Measurements from ENCODE around the gene KRT27. TPM values are rescaled to one million over a fixed set of nuclear protein-coding genes. Genes with fewer than 3 reads are reported as not detected.

Gene KRT27
- total RNA-seq, 1 experiment from 2014 or later = not detected

GRCh38 chr17:40799859-40800258 is 17.5 kb upstream of the KRT27 start, which contains the start of gene KRT28:
Gene KRT28, minus strand, starts transcription at chr17:40799959. Its CDS starts 66 bp downstream, at chr17:40799893.
- H3K4me1 Mint-ChIP-seq (ENCODE audit: low read depth, unreplicated experiment) = no peaks in the 10 kb centered on the region
- CTCF ChIA-PET = interaction anchor here (9.4 kb wide), 1 partner anchor 182 kb away, joined by 148 read pairs; no protein-coding TSS in a partner anchor
- H3K36me3 Mint-ChIP-seq (ENCODE audit: insufficient read depth, unreplicated experiment) = no peaks in the 10 kb centered on the region
- no peak within 1 kb of the TSS for H3K27ac Mint-ChIP-seq (ENCODE audit: unreplicated experiment)
- H3K9me3 Mint-ChIP-seq (ENCODE audit: low read depth, unreplicated experiment) = no peaks in the 10 kb centered on the region
- peaks cover 26% of the 10 kb centered on the region for H3K27me3 Mint-ChIP-seq (ENCODE audit: unreplicated experiment)
- DNase-seq = no peak
- BruUV-seq (replicated peaks) = no TSS peak
- intact Hi-C loops (cut with micrococcal nuclease; ENCODE audit: unreplicated experiment) = loop anchor here (5.0 kb wide), 2 partner anchors 328 to 697 kb away; no protein-coding TSS in a partner anchor
- no peak within 1 kb of the TSS for H3K4me3 Mint-ChIP-seq (ENCODE audit: low read depth, unreplicated experiment)
- TF ChIP-seq, protein P1, sequence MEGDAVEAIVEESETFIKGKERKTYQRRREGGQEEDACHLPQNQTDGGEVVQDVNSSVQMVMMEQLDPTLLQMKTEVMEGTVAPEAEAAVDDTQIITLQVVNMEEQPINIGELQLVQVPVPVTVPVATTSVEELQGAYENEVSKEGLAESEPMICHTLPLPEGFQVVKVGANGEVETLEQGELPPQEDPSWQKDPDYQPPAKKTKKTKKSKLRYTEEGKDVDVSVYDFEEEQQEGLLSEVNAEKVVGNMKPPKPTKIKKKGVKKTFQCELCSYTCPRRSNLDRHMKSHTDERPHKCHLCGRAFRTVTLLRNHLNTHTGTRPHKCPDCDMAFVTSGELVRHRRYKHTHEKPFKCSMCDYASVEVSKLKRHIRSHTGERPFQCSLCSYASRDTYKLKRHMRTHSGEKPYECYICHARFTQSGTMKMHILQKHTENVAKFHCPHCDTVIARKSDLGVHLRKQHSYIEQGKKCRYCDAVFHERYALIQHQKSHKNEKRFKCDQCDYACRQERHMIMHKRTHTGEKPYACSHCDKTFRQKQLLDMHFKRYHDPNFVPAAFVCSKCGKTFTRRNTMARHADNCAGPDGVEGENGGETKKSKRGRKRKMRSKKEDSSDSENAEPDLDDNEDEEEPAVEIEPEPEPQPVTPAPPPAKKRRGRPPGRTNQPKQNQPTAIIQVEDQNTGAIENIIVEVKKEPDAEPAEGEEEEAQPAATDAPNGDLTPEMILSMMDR (IDR thresholded peaks at IDR 0.05; ENCODE audit: unreplicated experiment) = no peak

DNA sequence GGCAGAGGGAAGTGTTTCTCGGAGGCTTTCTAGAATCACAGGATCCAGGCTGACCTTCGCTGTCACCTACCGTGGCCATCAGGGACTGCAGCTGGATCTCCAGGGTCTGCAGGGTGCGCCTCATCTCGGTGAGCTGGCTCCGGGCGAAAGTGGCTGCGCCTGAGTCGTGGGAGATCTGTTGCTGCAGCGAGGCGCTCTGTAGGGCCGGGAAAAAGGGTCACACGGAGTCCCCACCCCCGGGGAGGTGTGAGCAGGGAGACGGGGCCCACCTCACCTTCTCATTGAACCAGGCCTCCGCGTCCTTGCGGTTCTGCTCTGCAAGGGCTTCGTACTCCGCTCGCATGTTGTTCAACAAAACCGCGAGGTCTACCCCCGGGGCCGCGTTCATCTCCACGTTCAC is 14.5 kb upstream of the KRT27 start:
- no peaks in the 10 kb centered on the region for H3K4me1 Mint-ChIP-seq (ENCODE audit: low read depth, unreplicated experiment)
- BruUV-seq (replicated peaks) = no TSS peak
- CTCF ChIA-PET = interaction anchor here (0.9 to 3.7 kb wide), 3 partner anchors 10 to 181 kb away, joined by 3 to 22 read pairs (median 4); no protein-coding TSS in a partner anchor
- H3K27me3 Mint-ChIP-seq (ENCODE audit: unreplicated experiment) = peaks cover 40% of the 10 kb centered on the region
- TF ChIP-seq, protein P1 (IDR thresholded peaks at IDR 0.05; ENCODE audit: unreplicated experiment) = no peak
- no peak for DNase-seq
- intact Hi-C loops (cut with micrococcal nuclease; ENCODE audit: unreplicated experiment) = no loop called here
- no peak overlapping the region for H3K27ac Mint-ChIP-seq (ENCODE audit: unreplicated experiment)
- no peak overlapping the region for H3K4me3 Mint-ChIP-seq (ENCODE audit: low read depth, unreplicated experiment)
- H3K36me3 Mint-ChIP-seq (ENCODE audit: insufficient read depth, unreplicated experiment) = no peaks in the 10 kb centered on the region
- no peaks in the 10 kb centered on the region for H3K9me3 Mint-ChIP-seq (ENCODE audit: low read depth, unreplicated experiment)

DNA sequence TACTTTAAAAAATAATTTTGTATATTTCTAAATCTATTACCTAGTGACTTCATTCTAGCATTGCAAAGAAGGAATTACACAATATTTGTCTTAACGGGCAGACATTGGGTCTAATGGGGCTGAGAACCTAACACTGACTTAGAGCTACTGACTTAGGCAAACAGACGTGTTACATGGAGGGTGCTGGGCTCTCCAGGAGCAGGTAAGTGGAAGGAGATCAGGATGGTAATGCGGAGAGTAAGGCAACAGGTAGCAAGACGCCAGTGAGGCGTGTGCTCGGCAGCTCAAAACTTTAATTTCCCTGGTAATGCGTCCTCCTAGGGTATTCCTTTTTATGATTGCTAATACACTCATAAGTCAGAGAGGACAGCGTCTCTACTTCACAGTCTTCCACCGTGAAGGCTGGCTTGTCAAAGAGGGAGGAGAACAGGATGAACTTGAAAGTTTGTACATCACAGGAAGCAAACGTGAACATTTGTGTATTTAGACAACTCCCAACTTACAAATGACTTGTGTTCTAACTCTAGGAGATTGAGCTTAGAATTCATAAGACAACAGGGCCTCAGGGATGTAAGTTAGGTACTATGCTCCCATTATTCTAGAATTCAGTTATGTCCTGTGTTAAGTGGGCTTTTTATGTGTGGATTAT is 12.8 kb upstream of the KRT27 start:
- TF ChIP-seq, protein P1 (IDR thresholded peaks at IDR 0.05; ENCODE audit: unreplicated experiment) = no peak
- H3K36me3 Mint-ChIP-seq (ENCODE audit: insufficient read depth, unreplicated experiment) = no peaks in the 10 kb centered on the region
- no peaks in the 10 kb centered on the region for H3K9me3 Mint-ChIP-seq (ENCODE audit: low read depth, unreplicated experiment)
- H3K27ac Mint-ChIP-seq (ENCODE audit: unreplicated experiment) = no peak overlapping the region
- CTCF ChIA-PET = interaction anchor here (0.5 to 6.3 kb wide), 10 partner anchors 13 to 327 kb away, joined by 3 to 42 read pairs (median 4); no protein-coding TSS in a partner anchor
- H3K4me3 Mint-ChIP-seq (ENCODE audit: low read depth, unreplicated experiment) = no peak overlapping the region
- BruUV-seq (replicated peaks) = no TSS peak
- no peaks in the 10 kb centered on the region for H3K4me1 Mint-ChIP-seq (ENCODE audit: low read depth, unreplicated experiment)
- intact Hi-C loops (cut with micrococcal nuclease; ENCODE audit: unreplicated experiment) = no loop called here
- H3K27me3 Mint-ChIP-seq (ENCODE audit: unreplicated experiment) = peaks cover 40% of the 10 kb centered on the region
- DNase-seq = no peak

- intact Hi-C loops (cut with micrococcal nuclease; ENCODE audit: unreplicated experiment) = no loop called here
- H3K9me3 Mint-ChIP-seq (ENCODE audit: low read depth, unreplicated experiment) = no peaks in the 10 kb centered on the region
- TF ChIP-seq, protein P1 (IDR thresholded peaks at IDR 0.05; ENCODE audit: unreplicated experiment) = no peak
- no peaks in the 10 kb centered on the region for H3K4me1 Mint-ChIP-seq (ENCODE audit: low read depth, unreplicated experiment)
- no peak overlapping the region for H3K4me3 Mint-ChIP-seq (ENCODE audit: low read depth, unreplicated experiment)
- H3K27me3 Mint-ChIP-seq (ENCODE audit: unreplicated experiment) = peaks cover 40% of the 10 kb centered on the region
- no TSS peak for BruUV-seq (replicated peaks)
- H3K27ac Mint-ChIP-seq (ENCODE audit: unreplicated experiment) = no peak overlapping the region
- DNase-seq = no peak
- CTCF ChIA-PET = interaction anchor here (0.5 to 6.3 kb wide), 6 partner anchors 24 to 177 kb away, joined by 3 to 42 read pairs (median 4); no protein-coding TSS in a partner anchor
- no peaks in the 10 kb centered on the region for H3K36me3 Mint-ChIP-seq (ENCODE audit: insufficient read depth, unreplicated experiment)
Observed at GRCh38 chr17:40794466-40794865, 12.1 kb upstream of the KRT27 start.

Measured in Calu3 (cell line).